Sigmoid colon (tissue), 7 donors: ENCODE results near the gene UBTD2. TPM values are rescaled to one million over a fixed set of nuclear protein-coding genes. Genes with fewer than 3 reads are reported as not detected.

ENCODE experiments used
- DNase-seq: peaks from one replicate; pipeline ENCODE4 v3.0.0-alpha.2; 2019
- H3K27ac ChIP-seq, 4 donors: fragments of 200-600 bp; sonication (generic); one replicate each; pipeline ENCODE4 v1.5.1; 2016 to 2019; ENCODE audit warnings: mild to moderate bottlenecking in 1 of 4
- H3K27me3 ChIP-seq, 3 donors: fragments of 200-600 bp; sonication (generic); one replicate each; pipeline ENCODE4 v1.5.1; 2019; ENCODE audit warnings: mild to moderate bottlenecking in 1 of 3
- H3K36me3 ChIP-seq, 4 donors: fragments of 200-600 bp; sonication (generic); one replicate each; pipeline ENCODE4 v1.5.1; 2016 to 2019
- H3K4me1 ChIP-seq, 4 donors: fragments of 200-600 bp; sonication (generic); one replicate each; pipeline ENCODE4 v1.5.1; 2017 to 2019
- H3K4me3 ChIP-seq, 4 donors: fragments of 200-600 bp; sonication (generic); one replicate each; pipeline ENCODE4 v1.5.1; 2017 to 2019; ENCODE audit warnings: mild to moderate bottlenecking in 2 of 4, moderate library complexity in 1 of 4
- H3K9me3 ChIP-seq, 4 donors: fragments of 200-600 bp in 3 of 4; sonication (generic) in 3 of 4; one replicate each; pipeline versions ENCODE4 v1.5.1 to v1.6.1; 2013 to 2019
- EP300 ChIP-seq, 4 donors: sonication (generic); formaldehyde crosslinking; IDR thresholded peaks; one replicate each; pipeline ENCODE4 v1.6.1; 2017; ENCODE audit warnings: antibody characterized with exemption in 4 of 4
- POLR2A ChIP-seq, 2 donors: fragments of 450-650 bp; IDR thresholded peaks; one replicate each; pipeline ENCODE4 v1.6.1; 2016; ENCODE audit warnings: antibody characterized with exemption in 2 of 2, mild to moderate bottlenecking in 2 of 2, moderate library complexity in 2 of 2
- POLR2AphosphoS5 ChIP-seq, 4 donors: sonication (generic); formaldehyde crosslinking; IDR thresholded peaks; one replicate each; pipeline ENCODE4 v1.6.1; 2017; ENCODE audit warnings: antibody characterized with exemption in 4 of 4
- WGBS, 2 donors: extraction: QIAGEN DNeasy Blood & Tissue Kit; methylation state at CpG; one replicate each; pipeline ENCODE4 v1.1.7; 2013; 5-methylcytosine and 5-hydroxymethylcytosine counted together
- intact Hi-C: fragments of 100-400 bp; cut with DNase I; formaldehyde crosslinking; loops from one replicate; pipeline ENCODE4 v1.15.1; 2023
- polyA plus RNA-seq, 3 donors: library from polyadenylated mRNA; stranded (reverse); fragments of 200-250 nt; gene quantifications; one replicate each; pipeline ENCODE4 v1.2.3, GENCODE V29; 2013
- small RNA-seq, 3 donors: library from RNA; depleted of rRNA; stranded (forward); fragments of <200 nt; gene quantifications; one replicate each; pipeline ENCODE3, GENCODE V24; 2016
- total RNA-seq, 4 donors: library from RNA; depleted of rRNA; stranded (reverse); fragments of >200 nt; gene quantifications; one replicate each; pipeline ENCODE4 v1.1.0, GENCODE V29; 2016
- TF ChIP-seq, protein P1 (sequence below), 4 experiments: fragments of 450-650 bp in 3 of 4; fragments of 200-600 bp in 1 of 4; IDR thresholded peaks; one replicate each; pipeline ENCODE4 v1.5.1; 2016 to 2019; ENCODE audit warnings: antibody characterized with exemption in 4 of 4, mild to moderate bottlenecking in 3 of 4, moderate library complexity in 2 of 4
- donor health status: healthy with polysubstance abuse.
- donor health status: Bipolar disorder and iron deficiency.
- donor health status: healthy.

The UBTD2 gene
- total and polyA plus RNA-seq, 7 donors: 12.1 to 22.1 (median 19.9) TPM

GRCh38 chr5:172162323-172162986, 121.1 kb downstream of the UBTD2 start:
- H3K27ac ChIP-seq: no peak overlapping the region
- H3K4me3 ChIP-seq: no peak overlapping the region
- no peak for DNase-seq
- intact Hi-C loops: no loop called here
- no peaks in the 10 kb centered on the region for H3K36me3 ChIP-seq
- WGBS, 2 donors: 86 to 94% methylated on average over 5 of the region's 5 CpGs
- no peaks in the 10 kb centered on the region for H3K27me3 ChIP-seq
- TF ChIP-seq, protein P1, sequence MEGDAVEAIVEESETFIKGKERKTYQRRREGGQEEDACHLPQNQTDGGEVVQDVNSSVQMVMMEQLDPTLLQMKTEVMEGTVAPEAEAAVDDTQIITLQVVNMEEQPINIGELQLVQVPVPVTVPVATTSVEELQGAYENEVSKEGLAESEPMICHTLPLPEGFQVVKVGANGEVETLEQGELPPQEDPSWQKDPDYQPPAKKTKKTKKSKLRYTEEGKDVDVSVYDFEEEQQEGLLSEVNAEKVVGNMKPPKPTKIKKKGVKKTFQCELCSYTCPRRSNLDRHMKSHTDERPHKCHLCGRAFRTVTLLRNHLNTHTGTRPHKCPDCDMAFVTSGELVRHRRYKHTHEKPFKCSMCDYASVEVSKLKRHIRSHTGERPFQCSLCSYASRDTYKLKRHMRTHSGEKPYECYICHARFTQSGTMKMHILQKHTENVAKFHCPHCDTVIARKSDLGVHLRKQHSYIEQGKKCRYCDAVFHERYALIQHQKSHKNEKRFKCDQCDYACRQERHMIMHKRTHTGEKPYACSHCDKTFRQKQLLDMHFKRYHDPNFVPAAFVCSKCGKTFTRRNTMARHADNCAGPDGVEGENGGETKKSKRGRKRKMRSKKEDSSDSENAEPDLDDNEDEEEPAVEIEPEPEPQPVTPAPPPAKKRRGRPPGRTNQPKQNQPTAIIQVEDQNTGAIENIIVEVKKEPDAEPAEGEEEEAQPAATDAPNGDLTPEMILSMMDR (IDR thresholded peaks at IDR 0.05): no peak
- TF ChIP-seq POLR2A (IDR thresholded peaks at IDR 0.05) (no peak), POLR2AphosphoS5 (IDR thresholded peaks at IDR 0.05) (no peak), EP300 (IDR thresholded peaks at IDR 0.05) (no peak)
- H3K4me1 ChIP-seq: peaks cover 0 to 8% (median 3%) of the 10 kb centered on the region in 4 donors
- no peaks in the 10 kb centered on the region for H3K9me3 ChIP-seq

DNA sequence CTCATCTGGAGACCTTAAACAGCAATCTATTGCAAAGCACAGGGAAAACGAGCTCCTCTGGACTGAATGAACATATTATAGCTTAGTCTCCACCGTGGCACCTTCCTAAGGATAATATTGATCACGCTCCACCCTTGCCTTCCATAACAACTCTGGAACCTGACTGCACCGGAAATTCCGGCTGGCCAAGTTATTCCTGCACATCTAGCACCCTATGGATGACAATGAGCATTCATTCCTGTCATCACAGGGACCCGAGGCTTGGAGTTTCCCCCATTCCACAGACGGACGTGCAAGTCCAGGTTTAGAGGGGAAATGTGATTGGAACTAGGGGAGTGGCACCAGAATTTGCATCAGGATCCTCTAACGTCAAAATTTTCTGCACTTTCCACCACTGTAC, 123.1 kb downstream of the UBTD2 start:
- TF ChIP-seq EP300 (IDR thresholded peaks at IDR 0.05) (no peak), POLR2AphosphoS5 (IDR thresholded peaks at IDR 0.05) (no peak), POLR2A (IDR thresholded peaks at IDR 0.05) (no peak)
- TF ChIP-seq, protein P1 (IDR thresholded peaks at IDR 0.05): no peak
- Histone ChIP-seq H3K4me3 (no peak overlapping the region), H3K27ac (no peak overlapping the region), H3K9me3 (no peaks in the 10 kb centered on the region), H3K4me1 (peaks cover 0 to 8% (median 2%) of the 10 kb centered on the region in 4 donors), H3K27me3 (no peaks in the 10 kb centered on the region), H3K36me3 (peaks cover 0 to 12% (median 0%) of the 10 kb centered on the region in 4 donors)
- no peak for DNase-seq
- intact Hi-C loops: no loop called here
- WGBS, 2 donors: 78 to 89% methylated on average over 9 of the region's 9 CpGs

Small RNA genes within 50 kb of the gene (small RNA-seq; reads per million reads assigned to genes)
- gene RF00191: 0 reads per million in 3 donors

Other genes with a start within 250 kb of the UBTD2 start
- 10 to 100 TPM in 3 of 4 donors, 1 to 10 TPM in 1; 8.9 to 16.1 (median 12.6) TPM for gene STK10, start 95.5 kb downstream of the UBTD2 start, total RNA-seq
- gene STK10, start 95.5 kb downstream of the UBTD2 start, polyA plus RNA-seq: 10 to 100 TPM in 1 of 3 donors, 1 to 10 TPM in 2; 4.2 to 28.6 (median 7.6) TPM
- not detected for gene EFCAB9, start 89.6 kb downstream of the UBTD2 start, total RNA-seq
- not detected for gene EFCAB9, start 89.6 kb downstream of the UBTD2 start, polyA plus RNA-seq
- gene SH3PXD2B, start 170.8 kb upstream of the UBTD2 start, total RNA-seq: 10 to 100 TPM; 19.3 to 45.7 (median 20.9) TPM
- gene SH3PXD2B, start 170.8 kb upstream of the UBTD2 start, polyA plus RNA-seq: 1 to 10 TPM; 3.6 to 9.2 (median 3.9) TPM